Activated CD4-positive, alpha-beta T cell treated with anti-CD3 and anti-CD28 coated beads, Interleukin-2, amount 50 U/mL, for 1 hour (primary cell): ENCODE data around the gene SULT1C3.
"Not testable (repeated sequence)": the region's sequence is repeated elsewhere in the genome, so short reads cannot be mapped to it uniquely, and the experiment has no call there.

Source experiments
- DNase-seq: peaks from one replicate; pipeline ENCODE4 v3.0.0-alpha.2; 2020

Gene SULT1C3

GRCh38 chr2:108253106-108253505, 13.3 kb downstream of the SULT1C3 start:
- no peak for DNase-seq

GRCh38 chr2:108257757-108258331, 18.1 kb downstream of the SULT1C3 start:
- DNase-seq, result no peak

- DNase-seq, result no peak
These were observed 21.0 kb downstream of the SULT1C3 start for GRCh38 chr2:108260773-108261172.

- DNase-seq, result no peak
These were observed 22.3 kb downstream of the SULT1C3 start for GRCh38 chr2:108262036-108262435.

GRCh38 chr2:108263401-108263800, 23.6 kb downstream of the SULT1C3 start:
- no peak for DNase-seq

- no peak for DNase-seq
These were observed 26.4 kb downstream of the SULT1C3 start for GRCh38 chr2:108266218-108266617.

- no peak for DNase-seq
These were observed 27.3 kb downstream of the SULT1C3 start for GRCh38 chr2:108267101-108267500.

- DNase-seq, result no peak
These were observed 28.2 kb downstream of the SULT1C3 start for GRCh38 chr2:108268001-108268400.

- DNase-seq, result no peak
These were observed 30.6 kb downstream of the SULT1C3 start for GRCh38 chr2:108270346-108270745.

GRCh38 chr2:108270768-108271506, 31.2 kb downstream of the SULT1C3 start:
- no peak for DNase-seq

GRCh38 chr2:108271691-108272253, 32.0 kb downstream of the SULT1C3 start:
- no peak for DNase-seq

- DNase-seq, result no peak
These were observed 38.9 kb downstream of the SULT1C3 start for GRCh38 chr2:108278631-108279030.

GRCh38 chr2:108279468-108279867, 39.7 kb downstream of the SULT1C3 start:
- DNase-seq, result no peak

- DNase-seq, result no peak
These were observed 40.7 kb downstream of the SULT1C3 start for GRCh38 chr2:108280466-108280865.

GRCh38 chr2:108284566-108284965, 44.8 kb downstream of the SULT1C3 start:
- not testable (repeated sequence) for DNase-seq

GRCh38 chr2:108285616-108286015, 45.8 kb downstream of the SULT1C3 start:
- DNase-seq, result no peak

- DNase-seq, result no peak
These were observed 47.4 kb downstream of the SULT1C3 start for GRCh38 chr2:108287169-108287568.

- no peak for DNase-seq
These were observed 48.9 kb downstream of the SULT1C3 start, which contains the start of gene SULT1C2 for GRCh38 chr2:108288534-108289106. Gene SULT1C2 (plus strand): TSS chr2:108288895. CDS start chr2:108293668, 4,773 bp downstream.

GRCh38 chr2:108293850-108294249, 54.1 kb downstream of the SULT1C3 start:
- DNase-seq, result no peak

GRCh38 chr2:108297436-108298141, 57.8 kb downstream of the SULT1C3 start:
- DNase-seq, result no peak

- DNase-seq, result no peak
These were observed 61.8 kb downstream of the SULT1C3 start for GRCh38 chr2:108301558-108301957.

GRCh38 chr2:108304975-108305374, 65.2 kb downstream of the SULT1C3 start:
- DNase-seq, result no peak

GRCh38 chr2:108305901-108306300, 66.1 kb downstream of the SULT1C3 start:
- no peak for DNase-seq
